Breast epithelium (tissue), 4 donors: ENCODE results near the gene ZMYND15. TPM values are rescaled to one million over a fixed set of nuclear protein-coding genes. Genes with fewer than 3 reads are reported as not detected.

ENCODE experiments used
- DNase-seq, 2 donors: peaks; one replicate each; pipeline ENCODE4 v3.0.0-alpha.2; 2019; ENCODE audit warnings: low spot score in 2 of 2
- H3K27ac ChIP-seq, 2 donors: fragments of 200-600 bp; sonication (generic) in 1 of 2; one replicate each; pipeline ENCODE4 v1.5.1; 2016 to 2019; ENCODE audit warnings: mild to moderate bottlenecking in 1 of 2
- H3K27me3 ChIP-seq, 2 donors: fragments of 200-600 bp; sonication (generic) in 1 of 2; one replicate each; pipeline versions ENCODE4 v1.5.1 to v1.6.0; 2017 to 2019; ENCODE audit warnings: control low read depth in 1 of 2, mild to moderate bottlenecking in 1 of 2
- H3K36me3 ChIP-seq: fragments of 200-600 bp; one replicate; pipeline ENCODE4 v1.5.1; 2019
- H3K4me1 ChIP-seq, 2 donors: fragments of 200-600 bp; sonication (generic); one replicate each; pipeline ENCODE4 v1.5.1; 2016 to 2019; ENCODE audit warnings: control low read depth in 1 of 2
- H3K4me3 ChIP-seq, 3 donors: fragments of 200-600 bp; sonication (generic); 1 replicate in 2 of 3; 2 replicates in 1 of 3; pipeline ENCODE4 v1.5.1; 2016 to 2019; ENCODE audit warnings: mild to moderate bottlenecking in 3 of 3, moderate library complexity in 2 of 3
- H3K9me3 ChIP-seq, 2 donors: fragments of 200-600 bp; sonication (generic) in 1 of 2; one replicate each; pipeline ENCODE4 v1.5.1; 2016 to 2019; ENCODE audit warnings: control low read depth in 1 of 2
- POLR2A ChIP-seq: fragments of 450-650 bp; IDR thresholded peaks from one replicate; pipeline ENCODE4 v1.6.1; 2016; ENCODE audit warnings: antibody characterized with exemption, mild to moderate bottlenecking, moderate library complexity
- POLR2AphosphoS5 ChIP-seq, 3 donors: sonication (generic); formaldehyde crosslinking; IDR thresholded peaks; one replicate each; pipeline ENCODE4 v1.6.1; 2017; ENCODE audit warnings: antibody characterized with exemption in 3 of 3
- intact Hi-C: fragments of 100-400 bp; cut with DNase I; formaldehyde crosslinking; loops from one replicate; pipeline ENCODE4 v1.15.1; 2023; ENCODE audit warnings: low total_unique reads
- total RNA-seq, 3 donors: library from RNA; depleted of rRNA; stranded (reverse); fragments of >200 nt; gene quantifications; one replicate each; pipeline ENCODE4 v1.1.0, GENCODE V29; 2016
- TF ChIP-seq, protein P1 (sequence below), 3 donors: fragments of 450-650 bp; IDR thresholded peaks; one replicate each; pipeline ENCODE4 v1.5.1; 2016 to 2017; ENCODE audit warnings: antibody characterized with exemption in 3 of 3, mild to moderate bottlenecking in 3 of 3, moderate library complexity in 3 of 3

The ZMYND15 gene
- total RNA-seq, 3 donors from 2014 or later = 0.96 to 2.3 (median 0.98) TPM

DNA sequence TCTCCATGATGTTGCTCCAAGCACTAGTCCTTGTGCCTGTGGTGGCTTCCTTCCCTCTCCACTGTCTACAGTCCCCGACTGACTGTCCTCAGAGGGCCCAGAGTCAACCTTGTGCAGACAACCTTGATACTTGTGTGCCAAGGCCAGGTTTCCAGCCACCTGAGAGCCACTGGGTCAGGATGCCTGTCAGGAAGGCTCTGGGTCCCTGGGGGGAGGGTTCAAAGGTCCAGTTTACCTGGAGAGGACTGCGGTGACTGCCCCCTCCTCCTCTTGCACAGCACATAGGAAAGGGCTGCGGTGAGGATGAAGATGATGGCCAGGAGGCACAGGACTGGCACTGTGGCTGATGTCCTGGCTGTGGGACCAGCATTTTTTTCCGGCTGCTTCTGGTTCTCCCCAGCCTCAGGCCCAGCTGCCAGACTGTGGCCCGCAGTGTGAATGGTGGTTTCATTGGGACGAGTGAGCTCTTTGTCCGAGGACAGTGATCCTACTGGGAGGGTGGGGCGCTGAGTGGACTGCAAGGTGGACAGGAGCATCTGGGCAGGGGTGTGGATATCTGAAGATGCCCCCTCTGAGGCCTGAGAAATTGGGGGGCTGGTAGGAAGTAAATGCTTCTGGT is 4.7 kb upstream of the ZMYND15 start:
- Histone ChIP-seq H3K4me1 (peaks cover 0 to 7% of the 10 kb centered on the region in 2 donors), H3K4me3 (no peak overlapping the region), H3K9me3 (no peaks in the 10 kb centered on the region), H3K27me3 (no peaks in the 10 kb centered on the region), H3K36me3 (no peaks in the 10 kb centered on the region), H3K27ac (no peak overlapping the region)
- no peak for TF ChIP-seq POLR2AphosphoS5 (IDR thresholded peaks at IDR 0.05)
- TF ChIP-seq POLR2A = no peak
- DNase-seq = no peak
- intact Hi-C loops = loop anchor here (10.0 kb wide), 1 partner anchor 150 kb away; no protein-coding TSS in a partner anchor

DNA sequence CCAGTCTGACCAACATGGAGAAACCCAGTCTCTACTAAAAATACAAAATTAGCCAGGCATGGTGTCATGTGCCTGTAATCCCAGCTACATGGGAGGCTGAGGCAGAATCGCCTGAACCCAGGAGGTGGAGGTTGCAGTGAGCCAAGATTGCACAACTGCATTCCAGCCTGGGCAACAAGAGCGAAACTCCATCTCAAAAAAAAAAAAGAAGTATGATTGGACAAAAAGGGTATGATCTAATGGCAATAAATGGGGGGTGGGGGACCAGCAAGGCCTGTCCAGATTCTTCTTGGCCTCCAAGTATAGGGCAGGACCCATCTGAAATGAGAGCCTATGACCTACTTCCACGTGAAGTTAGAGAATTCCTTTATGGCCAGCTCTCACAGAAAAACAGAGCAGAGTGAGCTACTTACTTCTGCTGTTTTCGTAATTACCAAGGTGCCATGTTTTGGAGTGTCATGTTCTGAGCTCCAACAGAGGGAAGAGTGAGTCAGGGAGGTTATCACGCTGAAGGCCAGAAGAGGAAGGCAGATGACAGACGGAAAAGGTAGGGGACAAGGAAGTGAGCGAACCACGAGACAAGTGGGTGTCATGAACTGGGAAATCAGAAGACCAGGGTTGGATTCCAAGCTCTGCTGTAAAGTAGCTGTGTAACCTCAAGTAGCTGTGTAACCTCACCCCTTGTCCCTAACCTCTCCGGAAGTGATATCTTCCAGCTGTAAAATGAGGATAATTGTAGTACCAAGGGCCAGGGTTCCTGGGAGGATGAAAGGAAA is 3.6 kb upstream of the ZMYND15 start:
- H3K4me3 ChIP-seq = no peak overlapping the region
- H3K27me3 ChIP-seq = no peaks in the 10 kb centered on the region
- no peak overlapping the region for H3K27ac ChIP-seq
- intact Hi-C loops = loop anchor here (10.0 kb wide), 1 partner anchor 149 kb away; no protein-coding TSS in a partner anchor
- no peaks in the 10 kb centered on the region for H3K4me1 ChIP-seq
- H3K36me3 ChIP-seq = no peaks in the 10 kb centered on the region
- H3K9me3 ChIP-seq = no peaks in the 10 kb centered on the region
- no peak for DNase-seq
- TF ChIP-seq POLR2A = no peak
- peak in 1 of 3 donors; percentile 43 for TF ChIP-seq POLR2AphosphoS5 (IDR thresholded peaks at IDR 0.05)

DNA sequence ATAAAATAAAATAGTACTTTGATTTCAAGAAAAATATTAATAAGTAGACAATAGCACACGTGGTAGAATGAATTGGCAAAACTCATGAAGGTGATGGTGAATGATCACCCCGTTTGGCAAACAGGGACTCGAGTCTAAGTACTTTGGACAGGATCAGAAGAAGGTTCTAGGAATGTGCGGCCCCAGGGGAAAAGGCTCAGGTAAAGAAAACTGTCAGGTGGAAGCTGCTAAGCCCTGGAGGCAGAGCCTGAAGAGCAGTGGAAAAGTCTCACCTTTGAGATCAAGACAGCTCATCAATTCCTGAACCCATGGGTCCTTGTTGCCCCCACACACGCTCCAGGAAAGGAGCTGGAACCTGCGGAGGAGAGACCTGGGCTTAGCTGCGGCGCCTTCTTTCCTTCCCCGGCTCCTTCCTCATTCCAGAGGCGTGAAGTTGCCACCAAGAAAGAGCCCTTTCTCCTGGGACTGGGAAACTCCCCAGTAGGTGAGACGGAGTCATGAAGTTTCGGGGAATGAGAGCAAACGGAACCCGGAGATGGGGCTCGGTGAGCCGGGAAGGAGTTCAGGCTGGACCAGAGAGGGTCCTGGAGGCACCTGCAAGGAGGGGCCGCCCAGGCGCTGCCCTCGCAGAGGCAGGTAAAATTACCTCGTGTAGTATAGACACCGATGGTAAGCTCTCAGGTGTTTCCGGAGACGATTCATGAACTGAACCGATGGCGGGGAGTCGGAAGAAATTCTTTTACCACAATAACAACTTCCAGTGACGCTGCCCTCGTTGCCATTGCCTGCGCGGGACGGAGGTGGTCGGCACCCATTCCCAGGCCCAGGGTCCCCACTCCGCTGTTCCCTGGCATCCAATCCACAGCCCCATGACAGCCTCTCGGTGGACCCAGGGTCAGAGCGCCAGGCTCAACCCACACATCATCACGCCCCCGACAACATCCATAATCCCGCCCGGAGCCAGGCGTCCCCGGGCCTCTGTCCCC is 1.2 kb upstream of the ZMYND15 start:
- Histone ChIP-seq H3K27ac (peak overlapping the region; percentile 88 to 89), H3K36me3 (no peaks in the 10 kb centered on the region), H3K27me3 (no peaks in the 10 kb centered on the region), H3K9me3 (no peaks in the 10 kb centered on the region), H3K4me3 (peak overlapping the region; percentile 87 to 91 (median 89)), H3K4me1 (no peaks in the 10 kb centered on the region)
- TF ChIP-seq POLR2AphosphoS5 (IDR thresholded peaks at IDR 0.05) = peak in 1 of 3 donors; percentile 59
- TF ChIP-seq, protein P1, sequence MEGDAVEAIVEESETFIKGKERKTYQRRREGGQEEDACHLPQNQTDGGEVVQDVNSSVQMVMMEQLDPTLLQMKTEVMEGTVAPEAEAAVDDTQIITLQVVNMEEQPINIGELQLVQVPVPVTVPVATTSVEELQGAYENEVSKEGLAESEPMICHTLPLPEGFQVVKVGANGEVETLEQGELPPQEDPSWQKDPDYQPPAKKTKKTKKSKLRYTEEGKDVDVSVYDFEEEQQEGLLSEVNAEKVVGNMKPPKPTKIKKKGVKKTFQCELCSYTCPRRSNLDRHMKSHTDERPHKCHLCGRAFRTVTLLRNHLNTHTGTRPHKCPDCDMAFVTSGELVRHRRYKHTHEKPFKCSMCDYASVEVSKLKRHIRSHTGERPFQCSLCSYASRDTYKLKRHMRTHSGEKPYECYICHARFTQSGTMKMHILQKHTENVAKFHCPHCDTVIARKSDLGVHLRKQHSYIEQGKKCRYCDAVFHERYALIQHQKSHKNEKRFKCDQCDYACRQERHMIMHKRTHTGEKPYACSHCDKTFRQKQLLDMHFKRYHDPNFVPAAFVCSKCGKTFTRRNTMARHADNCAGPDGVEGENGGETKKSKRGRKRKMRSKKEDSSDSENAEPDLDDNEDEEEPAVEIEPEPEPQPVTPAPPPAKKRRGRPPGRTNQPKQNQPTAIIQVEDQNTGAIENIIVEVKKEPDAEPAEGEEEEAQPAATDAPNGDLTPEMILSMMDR (IDR thresholded peaks at IDR 0.05) = no peak
- no peak for TF ChIP-seq POLR2A
- peak in 1 of 2 donors; percentile 63 for DNase-seq
- intact Hi-C loops = loop anchor here (10.0 kb wide), 1 partner anchor 146 kb away; no protein-coding TSS in a partner anchor

DNA sequence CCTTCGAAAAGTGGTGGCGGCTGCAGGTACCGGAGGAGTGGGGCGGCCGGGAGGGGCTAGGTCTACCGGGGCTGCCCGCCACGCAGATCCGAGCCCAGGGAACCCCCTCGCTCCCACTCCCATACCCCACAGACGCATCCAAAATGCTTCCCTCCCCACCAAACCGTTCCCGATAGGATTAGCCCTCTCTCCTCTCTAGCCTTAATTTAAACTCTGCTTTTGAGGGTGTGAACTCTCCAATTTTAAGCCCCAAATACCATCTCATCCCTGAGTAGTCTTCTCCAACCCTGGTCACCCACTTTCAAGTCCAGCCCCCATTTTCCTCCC is 355 bp downstream of the ZMYND15 start:
- Histone ChIP-seq H3K4me1 (no peaks in the 10 kb centered on the region), H3K27me3 (no peaks in the 10 kb centered on the region), H3K36me3 (no peaks in the 10 kb centered on the region), H3K9me3 (no peaks in the 10 kb centered on the region), H3K27ac (peak overlapping the region; percentile 88 to 89), H3K4me3 (peak overlapping the region; percentile 87 to 91 (median 89))
- intact Hi-C loops = no loop called here
- TF ChIP-seq POLR2AphosphoS5 (IDR thresholded peaks at IDR 0.05) = no peak
- TF ChIP-seq POLR2A = no peak
- TF ChIP-seq, protein P1 (IDR thresholded peaks at IDR 0.05) = no peak
- no peak for DNase-seq

DNA sequence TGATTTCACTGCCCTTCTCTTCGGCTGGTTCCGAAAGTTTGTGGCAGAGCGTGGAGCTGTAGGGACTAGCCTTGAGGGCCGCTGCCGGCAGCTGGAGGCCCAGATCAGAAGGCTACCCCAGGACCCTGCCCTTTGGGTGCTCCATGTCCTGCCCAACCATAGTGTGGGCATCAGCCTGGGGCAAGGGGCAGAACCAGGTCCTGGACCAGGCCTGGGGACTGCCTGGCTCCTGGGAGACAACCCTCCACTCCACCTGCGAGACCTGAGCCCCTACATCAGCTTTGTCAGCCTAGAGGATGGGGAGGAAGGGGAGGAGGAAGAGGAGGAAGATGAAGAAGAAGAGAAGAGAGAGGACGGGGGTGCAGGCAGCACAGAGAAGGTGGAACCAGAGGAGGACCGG is 951 bp downstream of the ZMYND15 start:
- intact Hi-C loops = no loop called here
- DNase-seq = no peak
- no peaks in the 10 kb centered on the region for H3K9me3 ChIP-seq
- no peaks in the 10 kb centered on the region for H3K27me3 ChIP-seq
- peak overlapping the region in 1 of 2 donors; percentile 89 for H3K27ac ChIP-seq
- H3K36me3 ChIP-seq = no peaks in the 10 kb centered on the region
- H3K4me1 ChIP-seq = no peaks in the 10 kb centered on the region
- TF ChIP-seq, protein P1 (IDR thresholded peaks at IDR 0.05) = no peak
- TF ChIP-seq POLR2A (no peak), POLR2AphosphoS5 (IDR thresholded peaks at IDR 0.05) (no peak)
- H3K4me3 ChIP-seq = no peak overlapping the region
